Spleen (tissue), 11 donors: ENCODE results near the gene NUDT14. TPM values are rescaled to one million over a fixed set of nuclear protein-coding genes. Genes with fewer than 3 reads are reported as not detected.

Source experiments
- DNase-seq: peaks from one replicate; pipeline ENCODE4 v3.0.0-alpha.2; 2020
- H3K27ac ChIP-seq, 8 donors: fragments of 200-600 bp; sonication (generic) in 7 of 8; 1 replicate in 4 of 8; 2 replicates in 4 of 8; pipeline versions ENCODE4 v1.5.0 to v1.8.0; 2016 to 2021; ENCODE audit warnings: inconsistent platforms in 4 of 8, mild to moderate bottlenecking in 4 of 8, moderate library complexity in 1 of 8
- H3K27me3 ChIP-seq, 7 donors: fragments of 200-600 bp; sonication (generic) in 6 of 7; replicated peaks in 1 of 7; 1 replicate in 4 of 7; 2 replicates in 3 of 7; pipeline versions ENCODE4 v1.5.0 to v1.8.0; 2016 to 2021; ENCODE audit warnings: inconsistent platforms in 3 of 7, mild to moderate bottlenecking in 1 of 7
- H3K36me3 ChIP-seq, 6 donors: fragments of 200-600 bp; sonication (generic) in 5 of 6; 1 replicate in 4 of 6; 2 replicates in 2 of 6; pipeline versions ENCODE4 v1.5.0 to v1.8.0; 2016 to 2021; ENCODE audit warnings: inconsistent platforms in 2 of 6
- H3K4me1 ChIP-seq, 6 donors: fragments of 200-600 bp; sonication (generic) in 5 of 6; 1 replicate in 3 of 6; 2 replicates in 3 of 6; pipeline versions ENCODE4 v1.5.0 to v1.8.0; 2016 to 2021; ENCODE audit warnings: inconsistent platforms in 3 of 6
- H3K4me3 ChIP-seq, 8 donors: fragments of 200-600 bp; sonication (generic) in 7 of 8; 1 replicate in 4 of 8; 2 replicates in 4 of 8; pipeline versions ENCODE4 v1.5.0 to v1.8.0; 2016 to 2021; ENCODE audit warnings: inconsistent platforms in 4 of 8, mild to moderate bottlenecking in 4 of 8, moderate library complexity in 2 of 8
- H3K9me3 ChIP-seq, 8 donors: fragments of 200-600 bp; sonication (generic) in 7 of 8; 1 replicate in 4 of 8; 2 replicates in 4 of 8; pipeline versions ENCODE4 v1.5.0 to v1.8.0; 2016 to 2021; ENCODE audit warnings: inconsistent platforms in 4 of 8
- POLR2A ChIP-seq, 3 donors: fragments of 450-650 bp; IDR thresholded peaks; one replicate each; pipeline ENCODE4 v1.5.1; 2017; ENCODE audit warnings: antibody characterized with exemption in 3 of 3, mild to moderate bottlenecking in 1 of 3
- POLR2AphosphoS5 ChIP-seq, 3 donors: sonication (generic); formaldehyde crosslinking; IDR thresholded peaks; one replicate each; pipeline ENCODE4 v1.5.1; 2017; ENCODE audit warnings: antibody characterized with exemption in 3 of 3
- WGBS, 5 donors: extraction: QIAGEN DNeasy Blood & Tissue Kit in 3 of 5; methylation state at CpG; one replicate each; pipeline versions ENCODE4 v1.1.5 to v1.1.7; 2013 to 2018; 5-methylcytosine and 5-hydroxymethylcytosine counted together
- intact Hi-C: fragments of 100-400 bp; cut with DNase I; formaldehyde crosslinking; loops from one replicate; pipeline ENCODE4 v1.15.0; 2023; ENCODE audit warnings: low total_unique reads
- polyA plus RNA-seq, 3 donors: library from polyadenylated mRNA; stranded (reverse); fragments of 200-250 nt; gene quantifications; one replicate each; pipeline ENCODE4 v1.2.1, GENCODE V29; 2013
- total RNA-seq, 7 donors: library from RNA; depleted of rRNA in 3 of 7; stranded (reverse); fragments of >200 nt in 3 of 7; fragmentation: NEBNext Ultra II Directional in 4 of 7; extraction: Animal tissue kit (Norgen Biotek cat#: 25700) in 4 of 7; gene quantifications; one replicate each; pipeline versions ENCODE4 v1.1.0 to v1.2.1, GENCODE V29; 2016 to 2021
- TF ChIP-seq, protein P1 (sequence below), 11 experiments: fragments of 200-600 bp in 7 of 11; fragments of 450-650 bp in 4 of 11; sonication (generic) in 4 of 11; IDR thresholded peaks in 8 of 11; conservative IDR thresholded peaks in 3 of 11; 1 replicate in 7 of 11; 2 replicates in 4 of 11; pipeline versions ENCODE4 v1.4.0 to v1.8.0; 2016 to 2021; ENCODE audit warnings: antibody characterized with exemption in 11 of 11, inconsistent platforms in 4 of 11, mild to moderate bottlenecking in 1 of 11
- donor health status: healthy with polysubstance abuse.
- donor health status: DM: no; HTN: no; CAD: no; lungs with moderate emphysema.
- donor health status: DM: no; HTN: no; CAD: no.
- donor health status: Bipolar disorder and iron deficiency.
- donor health status: healthy.
- donor health status: DM: no; HTN: no; CAD: no.
- donor health status: DM: yes; HTN: yes; CAD: no.

NUDT14 gene
- total and polyA plus RNA-seq, 10 donors = 10.1 to 31.1 (median 21.5) TPM

DNA sequence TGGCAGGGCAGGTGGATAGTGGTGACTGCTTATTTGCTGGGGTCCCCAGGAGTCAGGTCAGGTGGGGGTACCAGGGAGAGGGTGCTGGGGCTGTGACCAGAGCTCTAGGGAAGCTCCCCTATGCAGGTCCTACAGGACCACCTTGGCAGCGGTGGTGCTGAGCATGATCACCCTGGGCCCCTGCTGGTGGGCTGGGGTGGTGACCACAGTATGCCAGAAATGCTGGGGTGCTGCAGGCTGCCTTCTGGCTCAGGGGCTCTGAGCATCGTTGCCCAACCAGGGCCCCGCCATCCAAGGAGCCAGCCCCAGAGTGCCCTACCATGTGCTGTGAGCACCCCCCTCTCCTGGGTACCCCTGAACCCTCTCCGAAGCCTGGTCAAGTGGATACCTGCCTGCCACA, 17.5 kb upstream of the NUDT14 start:
- Histone ChIP-seq H3K27me3 (peaks cover 0 to 99% (median 56%) of the 10 kb centered on the region in 7 donors), H3K27ac (peak overlapping the region in 3 of 8 donors; percentile 36 to 50 (median 38)), H3K36me3 (no peaks in the 10 kb centered on the region), H3K4me1 (peaks cover 30 to 97% (median 74%) of the 10 kb centered on the region in 6 donors), H3K9me3 (no peaks in the 10 kb centered on the region), H3K4me3 (no peak overlapping the region)
- intact Hi-C loops = no loop called here
- TF ChIP-seq, protein P1, sequence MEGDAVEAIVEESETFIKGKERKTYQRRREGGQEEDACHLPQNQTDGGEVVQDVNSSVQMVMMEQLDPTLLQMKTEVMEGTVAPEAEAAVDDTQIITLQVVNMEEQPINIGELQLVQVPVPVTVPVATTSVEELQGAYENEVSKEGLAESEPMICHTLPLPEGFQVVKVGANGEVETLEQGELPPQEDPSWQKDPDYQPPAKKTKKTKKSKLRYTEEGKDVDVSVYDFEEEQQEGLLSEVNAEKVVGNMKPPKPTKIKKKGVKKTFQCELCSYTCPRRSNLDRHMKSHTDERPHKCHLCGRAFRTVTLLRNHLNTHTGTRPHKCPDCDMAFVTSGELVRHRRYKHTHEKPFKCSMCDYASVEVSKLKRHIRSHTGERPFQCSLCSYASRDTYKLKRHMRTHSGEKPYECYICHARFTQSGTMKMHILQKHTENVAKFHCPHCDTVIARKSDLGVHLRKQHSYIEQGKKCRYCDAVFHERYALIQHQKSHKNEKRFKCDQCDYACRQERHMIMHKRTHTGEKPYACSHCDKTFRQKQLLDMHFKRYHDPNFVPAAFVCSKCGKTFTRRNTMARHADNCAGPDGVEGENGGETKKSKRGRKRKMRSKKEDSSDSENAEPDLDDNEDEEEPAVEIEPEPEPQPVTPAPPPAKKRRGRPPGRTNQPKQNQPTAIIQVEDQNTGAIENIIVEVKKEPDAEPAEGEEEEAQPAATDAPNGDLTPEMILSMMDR (IDR thresholded peaks at IDR 0.05 in 8 of 11, conservative IDR thresholded peaks at IDR 0.05 in 3 of 11) = no peak
- no peak for TF ChIP-seq POLR2AphosphoS5 (IDR thresholded peaks at IDR 0.05)
- TF ChIP-seq POLR2A (IDR thresholded peaks at IDR 0.05) = no peak
- 70 to 93% (median 83%) methylated on average over 2 to 4 of the region's 4 CpGs for WGBS, 5 donors
- DNase-seq = no peak

DNA sequence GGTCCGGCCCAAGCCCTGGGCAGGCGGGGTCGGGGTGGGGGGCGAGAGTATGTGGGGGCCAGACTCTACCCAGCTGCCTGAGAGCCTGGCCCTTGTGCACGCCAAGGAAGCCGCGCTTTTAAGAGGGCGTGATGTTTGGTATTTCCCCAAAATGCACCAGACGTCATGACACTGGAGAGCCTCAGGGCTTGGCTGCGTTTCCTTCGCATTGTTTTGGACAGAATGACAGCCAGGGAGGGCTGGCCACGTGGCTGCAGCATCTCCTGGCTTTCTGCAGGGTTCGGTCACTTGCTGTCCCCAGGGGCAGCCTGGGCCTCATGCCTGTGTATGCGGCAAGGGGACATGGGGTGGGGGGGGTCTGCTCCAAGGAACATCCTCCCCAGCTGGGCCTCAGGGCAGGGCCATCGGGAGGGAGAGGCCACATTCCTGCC, 16.1 kb upstream of the NUDT14 start:
- intact Hi-C loops = no loop called here
- 0 to 6% (median 3%) methylated on average over 6 to 15 of the region's 15 CpGs for WGBS, 5 donors
- peaks cover 29 to 94% (median 73%) of the 10 kb centered on the region in 6 donors for H3K4me1 ChIP-seq

DNA sequence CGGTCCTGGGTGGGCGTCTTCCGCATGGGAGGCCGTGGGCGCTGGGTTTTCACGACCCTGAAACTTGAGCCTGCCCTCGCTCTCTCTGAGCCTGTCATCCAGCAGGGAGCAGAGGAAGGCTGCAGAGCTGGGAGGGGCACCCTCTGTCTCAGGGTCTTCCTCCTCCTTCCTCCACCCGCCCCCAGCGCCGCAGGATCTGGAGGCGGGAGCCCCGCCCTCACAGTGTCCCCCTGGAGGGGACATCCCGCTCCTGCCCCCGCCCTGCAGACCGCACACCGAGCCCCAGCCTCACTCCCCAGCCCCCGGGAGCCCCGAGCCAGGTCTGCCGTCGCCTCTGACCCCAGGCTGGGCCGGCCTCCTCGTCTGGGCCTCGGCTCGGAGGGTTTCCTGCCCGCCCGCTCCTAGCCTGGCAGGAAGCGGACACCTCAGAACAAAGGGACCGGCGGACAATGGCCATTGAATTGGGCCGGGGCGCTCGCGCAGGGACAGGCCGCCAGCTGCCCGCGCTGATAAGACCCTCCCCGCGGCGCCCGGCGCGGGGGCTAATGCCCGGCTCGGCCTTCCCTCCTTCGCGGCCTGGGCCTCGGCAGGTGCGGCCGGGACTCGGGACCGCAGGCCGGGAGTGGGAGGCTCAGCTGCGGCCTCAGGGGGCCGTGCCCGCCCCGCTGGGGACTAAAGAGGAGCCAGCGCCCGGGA, 15.3 kb upstream of the NUDT14 start:
- Histone ChIP-seq H3K4me1 (peaks cover 22 to 86% (median 65%) of the 10 kb centered on the region in 6 donors), H3K4me3 (peak overlapping the region in 3 of 8 donors; percentile 17 to 53 (median 25)), H3K27me3 (peaks cover 0 to 95% (median 47%) of the 10 kb centered on the region in 7 donors), H3K36me3 (no peaks in the 10 kb centered on the region), H3K27ac (peak overlapping the region in 4 of 8 donors; percentile 40 to 57 (median 52)), H3K9me3 (no peaks in the 10 kb centered on the region)
- WGBS, 5 donors = 2 to 3% (median 3%) methylated on average over 43 to 58 of the region's 58 CpGs; no CpG with 5 or more reads in 1 of the 5 donors
- TF ChIP-seq POLR2A (IDR thresholded peaks at IDR 0.05) (no peak), POLR2AphosphoS5 (IDR thresholded peaks at IDR 0.05) (peak; percentile 48 to 74 (median 69))
- intact Hi-C loops = no loop called here
- DNase-seq = no peak

More for the DNA sequence above, 16.1 kb upstream of the NUDT14 start:
- Histone ChIP-seq H3K4me3 (peak overlapping the region in 1 of 8 donors; percentile 53), H3K27ac (peak overlapping the region in 4 of 8 donors; percentile 40 to 57 (median 52)), H3K27me3 (peaks cover 0 to 97% (median 53%) of the 10 kb centered on the region in 7 donors), H3K9me3 (no peaks in the 10 kb centered on the region), H3K36me3 (no peaks in the 10 kb centered on the region)
- DNase-seq = no peak
- TF ChIP-seq POLR2A (IDR thresholded peaks at IDR 0.05) = no peak
- no peak for TF ChIP-seq POLR2AphosphoS5 (IDR thresholded peaks at IDR 0.05)
- TF ChIP-seq, protein P1 (IDR thresholded peaks at IDR 0.05 in 8 of 11, conservative IDR thresholded peaks at IDR 0.05 in 3 of 11) = no peak

DNA sequence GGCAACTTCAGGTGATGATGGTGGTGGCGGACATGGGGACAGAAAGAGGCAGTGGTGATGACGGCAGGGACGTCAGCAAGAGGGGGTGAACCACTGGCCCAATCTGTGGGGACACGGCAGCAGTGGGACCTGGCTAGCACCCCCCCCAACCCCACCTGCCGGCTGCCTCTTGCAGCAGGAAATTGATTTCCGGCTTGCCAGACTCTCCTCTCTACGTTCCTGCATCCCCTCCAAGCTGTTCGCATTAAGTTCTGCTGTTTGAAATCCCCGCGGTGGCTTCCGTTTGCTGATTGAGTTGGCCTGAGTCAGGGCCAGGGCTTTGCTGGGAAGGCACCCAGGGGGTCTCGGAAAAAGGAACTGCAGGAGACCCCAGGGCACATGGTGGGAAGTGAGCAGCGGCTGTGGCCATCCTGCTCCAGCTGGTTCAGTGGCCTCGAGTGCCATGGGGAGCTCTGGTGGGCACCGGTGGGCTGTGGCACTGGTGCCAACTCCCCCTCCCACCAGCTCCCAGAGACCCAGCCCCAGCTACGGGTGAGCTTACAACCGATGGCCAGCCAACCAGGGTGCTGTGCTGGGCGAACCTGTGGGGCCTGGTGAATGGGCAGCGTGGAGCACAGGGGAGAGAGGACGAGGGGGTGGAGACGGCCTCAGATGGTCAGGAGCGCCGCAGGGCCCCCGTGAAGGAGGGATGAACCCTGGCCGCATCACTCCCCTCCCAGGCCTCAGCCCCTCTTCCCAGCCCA, 14.6 kb upstream of the NUDT14 start:
- Histone ChIP-seq H3K27me3 (peaks cover 0 to 94% (median 40%) of the 10 kb centered on the region in 7 donors), H3K4me3 (peak overlapping the region in 1 of 8 donors; percentile 53), H3K36me3 (no peaks in the 10 kb centered on the region), H3K9me3 (no peaks in the 10 kb centered on the region), H3K4me1 (peaks cover 22 to 79% (median 61%) of the 10 kb centered on the region in 6 donors), H3K27ac (peak overlapping the region in 4 of 8 donors; percentile 40 to 57 (median 52))
- TF ChIP-seq POLR2A (IDR thresholded peaks at IDR 0.05) = no peak
- TF ChIP-seq POLR2AphosphoS5 (IDR thresholded peaks at IDR 0.05) = no peak
- TF ChIP-seq, protein P1 (IDR thresholded peaks at IDR 0.05 in 8 of 11, conservative IDR thresholded peaks at IDR 0.05 in 3 of 11) = no peak
- 16 to 32% (median 17%) methylated on average over 16 to 25 of the region's 25 CpGs for WGBS, 5 donors
- intact Hi-C loops = no loop called here
- no peak for DNase-seq
